22Rv1 (cell line): Measurements from ENCODE around the gene HOXA2.

Source experiments
- CTCF ChIP-seq: fragments of 450-650 bp; IDR thresholded peaks from 2 replicates; pipeline ENCODE4 v1.5.1; 2017; ENCODE audit warnings: mild to moderate bottlenecking
- ZFX ChIP-seq: fragments of 450-650 bp; IDR thresholded peaks from 2 replicates; pipeline ENCODE4 v1.6.1; 2017; ENCODE audit warnings: antibody characterized with exemption, borderline replicate concordance

GRCh38 chr7:27132214-27132613 is 29.7 kb upstream of the HOXA2 start:
- TF ChIP-seq CTCF (no peak), ZFX (no peak)
